GM19193 (cell line): Measurements from ENCODE around the gene NUDT15.

Experiments used
- POLR2A ChIP-seq: IDR thresholded peaks from 4 replicates; pipeline ENCODE4 v1.6.1; 2011; ENCODE audit not compliant: insufficient read depth, insufficient read length; ENCODE audit errors: extremely low read depth

Gene NUDT15

DNA sequence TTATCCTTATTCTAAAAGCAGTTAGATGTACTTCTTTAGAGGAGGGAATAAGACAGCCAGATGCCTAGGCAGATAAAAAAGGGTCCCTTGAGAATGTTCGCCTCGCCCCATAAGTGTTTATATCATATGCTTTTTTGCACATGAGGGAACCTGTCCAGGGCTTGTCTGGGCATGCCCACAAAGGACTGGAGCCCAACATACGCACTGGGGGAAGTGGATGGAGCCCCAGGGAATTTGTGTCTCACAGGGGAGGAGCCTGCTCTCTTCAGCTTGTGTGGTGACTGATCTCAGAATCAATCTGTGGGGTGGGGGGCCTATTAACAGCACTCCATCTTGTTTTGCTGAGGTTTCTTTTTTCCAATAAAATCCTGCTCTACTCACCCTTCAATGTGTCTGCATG lies 34.8 kb downstream of the NUDT15 start:
- no peak for TF ChIP-seq POLR2A

GRCh38 chr13:48072787-48073186 lies 35.3 kb downstream of the NUDT15 start:
- no peak for TF ChIP-seq POLR2A

GRCh38 chr13:48074006-48074405 lies 36.5 kb downstream of the NUDT15 start:
- TF ChIP-seq POLR2A = no peak

DNA sequence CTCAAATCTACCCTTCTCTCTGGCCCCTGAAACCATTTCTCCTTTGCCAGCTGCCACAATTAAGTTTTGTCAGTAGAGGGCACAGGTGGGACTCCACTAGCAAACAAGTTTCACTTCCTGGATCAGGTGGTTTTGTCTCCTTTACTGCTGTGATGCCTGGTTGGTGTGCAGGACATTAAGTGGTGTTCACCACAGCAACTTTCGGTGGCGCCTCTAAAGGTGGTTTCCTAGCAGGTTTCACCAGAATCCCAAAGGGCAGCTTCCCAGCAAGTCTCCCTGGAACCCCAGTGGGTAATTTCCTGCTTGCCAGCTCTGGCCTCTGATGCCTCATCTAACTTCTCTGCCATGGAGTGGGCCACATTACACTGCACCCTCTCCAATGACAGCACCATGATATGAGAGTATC lies 40.7 kb downstream of the NUDT15 start:
- no peak for TF ChIP-seq POLR2A

DNA sequence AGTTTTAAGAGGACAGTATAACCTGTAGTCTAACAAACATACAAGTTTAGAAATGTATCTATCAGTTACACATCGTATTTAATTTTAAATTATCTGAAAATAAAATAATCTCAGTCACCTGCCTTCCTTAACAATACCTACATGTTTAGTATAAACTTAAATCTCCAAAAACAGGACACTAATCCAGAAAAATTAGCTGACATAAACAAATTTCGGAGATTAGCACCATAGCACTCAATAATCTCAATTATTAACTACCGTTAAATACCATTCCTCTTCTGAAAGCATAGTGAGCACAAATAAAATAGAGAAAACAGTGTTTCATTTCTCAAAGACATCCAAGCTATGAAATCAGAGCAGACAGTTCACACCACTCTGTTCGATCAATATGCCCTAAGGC lies 44.2 kb downstream of the NUDT15 start:
- TF ChIP-seq POLR2A = no peak

- no peak for TF ChIP-seq POLR2A
Observed at GRCh38 chr13:48086272-48086671, 48.7 kb downstream of the NUDT15 start.

- no peak for TF ChIP-seq POLR2A
Observed at GRCh38 chr13:48093588-48093987, 56.1 kb downstream of the NUDT15 start.

DNA sequence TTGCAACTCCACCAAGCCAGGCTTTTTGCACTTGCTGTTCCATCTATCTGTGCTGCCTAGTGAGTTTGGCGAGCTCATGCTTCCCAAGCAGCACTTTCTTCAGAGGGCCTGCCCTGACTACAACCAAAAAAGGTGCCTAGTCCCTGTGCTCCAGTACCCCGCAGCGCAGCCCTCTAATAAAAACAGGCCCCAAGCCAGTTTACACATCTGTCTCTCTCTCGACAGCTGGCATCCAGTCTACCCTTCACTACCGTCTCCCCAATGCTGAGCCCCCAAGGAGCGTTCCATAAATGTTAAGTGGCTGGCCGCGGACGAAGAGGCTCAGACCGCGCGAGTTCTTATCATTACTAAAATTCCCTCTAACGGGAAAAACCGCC lies 56.9 kb downstream of the NUDT15 start:
- TF ChIP-seq POLR2A = no peak

DNA sequence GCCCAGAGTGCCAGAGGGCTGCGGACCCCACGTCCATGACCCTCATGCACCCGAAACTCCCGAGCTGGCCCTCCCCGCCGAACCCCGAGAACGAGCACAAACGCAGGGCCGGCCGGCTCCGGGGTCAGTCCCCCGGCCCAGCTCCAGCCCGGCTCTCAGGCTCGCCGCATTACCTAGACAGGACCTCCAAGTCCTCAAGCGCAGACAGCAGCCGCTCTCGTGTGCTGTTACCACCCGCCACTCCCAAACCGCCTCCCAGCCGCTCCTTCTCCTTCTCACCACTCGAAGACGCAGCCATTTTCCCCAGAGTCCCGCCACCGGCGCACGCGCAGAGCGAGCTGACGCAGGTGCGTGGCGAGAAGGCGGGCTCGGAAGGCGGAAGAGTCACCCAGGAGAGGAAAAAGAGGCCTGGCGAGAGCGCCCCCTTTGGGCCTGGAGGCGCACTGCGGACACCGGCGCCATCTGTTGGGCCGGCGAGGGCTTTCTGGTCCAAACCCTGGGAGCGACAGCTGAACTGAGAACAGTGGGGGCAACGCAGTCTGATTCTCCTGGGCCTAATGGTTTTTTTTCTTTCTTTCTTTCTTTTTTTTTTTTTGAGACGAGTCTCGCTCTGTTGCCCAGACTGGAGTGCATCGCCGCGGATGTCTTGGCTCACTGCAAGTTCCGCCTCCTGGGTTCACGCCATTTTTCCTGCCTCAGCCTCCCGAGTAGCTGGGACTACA lies 57.4 kb downstream of the NUDT15 start, which contains the start of gene MED4:
Gene MED4 (minus strand): TSS at position 324 of the 722 bp plus-strand sequence. CDS start 26 bp downstream, at position 298.
- TF ChIP-seq POLR2A = peak; percentile 93

GRCh38 chr13:48096670-48097069 lies 59.1 kb downstream of the NUDT15 start:
- TF ChIP-seq POLR2A = no peak
